BJ (cell line): ENCODE measurements around the gene RCAN2. TPM values are rescaled to one million over a fixed set of nuclear protein-coding genes. Genes with fewer than 3 reads are reported as not detected.

Source experiments
- CTCF ChIA-PET: fragments of 350-600 bp; formaldehyde crosslinking; extraction: SDS; loops from one replicate; lab custom pipeline; 2021; ENCODE audit warnings: antibody characterized with exemption, inconsistent platforms; lab: Yijun Ruan, JAX
- POLR2A ChIA-PET: fragments of 300-600 bp; sonication (Branson Sonifier 250); formaldehyde crosslinking; extraction: SDS; loops from one replicate; lab custom pipeline; 2021; ENCODE audit warnings: antibody characterized with exemption; lab: Charles Lee
- DNase-seq: peaks from one replicate; pipeline ENCODE4 v3.0.0-alpha.2; 2011; ENCODE audit warnings: low read depth
- H3K27me3 ChIP-seq: 2 replicates; pipeline ENCODE4 v1.6.0; 2011; ENCODE audit warnings: low read length; ENCODE audit not compliant: control insufficient read depth, insufficient read depth
- H3K36me3 ChIP-seq: 2 replicates; pipeline ENCODE4 v1.5.1; 2011; ENCODE audit warnings: low read length; ENCODE audit not compliant: control insufficient read depth, insufficient read depth
- H3K4me3 ChIP-seq: 2 replicates; pipeline ENCODE4 v1.5.1; 2011; ENCODE audit warnings: low read depth, mild to moderate bottlenecking, control low read depth, low read length
- polyA plus RNA-seq: library from polyadenylated mRNA; depleted of rRNA; stranded (reverse); fragments of >200 nt; gene quantifications from 2 replicates; pipeline ENCODE4 v1.2.3, GENCODE V29; 2011
- TF ChIP-seq, protein P1 (sequence below): IDR thresholded peaks from 2 replicates; pipeline ENCODE4 v1.5.1; 2011; ENCODE audit warnings: low read depth, mild to moderate bottlenecking, control low read depth, inconsistent platforms, low read length, moderate library complexity; ENCODE audit not compliant: insufficient read depth

The RCAN2 gene
- polyA plus RNA-seq, 1 experiment: 5.9 TPM

DNA sequence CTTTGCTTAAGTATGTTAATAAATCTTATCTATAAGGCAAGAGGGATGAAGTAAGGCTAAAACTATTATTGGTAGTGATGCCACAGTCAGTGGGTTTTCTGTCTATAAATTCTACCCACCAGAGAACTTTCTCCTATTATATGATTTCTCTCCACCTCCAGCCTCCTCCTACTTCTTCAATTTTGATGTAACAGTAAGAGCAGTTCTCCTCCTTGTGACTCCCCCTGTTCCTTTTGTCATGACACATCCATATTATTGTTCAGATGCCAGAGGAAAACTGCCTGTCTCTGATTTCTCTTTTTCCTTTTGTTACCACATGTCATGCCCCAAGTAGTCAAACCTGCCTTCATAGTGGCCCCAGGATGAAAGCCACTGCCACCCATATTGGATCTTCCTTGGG lies 9.1 kb upstream of the RCAN2 start:
- TF ChIP-seq, protein P1, sequence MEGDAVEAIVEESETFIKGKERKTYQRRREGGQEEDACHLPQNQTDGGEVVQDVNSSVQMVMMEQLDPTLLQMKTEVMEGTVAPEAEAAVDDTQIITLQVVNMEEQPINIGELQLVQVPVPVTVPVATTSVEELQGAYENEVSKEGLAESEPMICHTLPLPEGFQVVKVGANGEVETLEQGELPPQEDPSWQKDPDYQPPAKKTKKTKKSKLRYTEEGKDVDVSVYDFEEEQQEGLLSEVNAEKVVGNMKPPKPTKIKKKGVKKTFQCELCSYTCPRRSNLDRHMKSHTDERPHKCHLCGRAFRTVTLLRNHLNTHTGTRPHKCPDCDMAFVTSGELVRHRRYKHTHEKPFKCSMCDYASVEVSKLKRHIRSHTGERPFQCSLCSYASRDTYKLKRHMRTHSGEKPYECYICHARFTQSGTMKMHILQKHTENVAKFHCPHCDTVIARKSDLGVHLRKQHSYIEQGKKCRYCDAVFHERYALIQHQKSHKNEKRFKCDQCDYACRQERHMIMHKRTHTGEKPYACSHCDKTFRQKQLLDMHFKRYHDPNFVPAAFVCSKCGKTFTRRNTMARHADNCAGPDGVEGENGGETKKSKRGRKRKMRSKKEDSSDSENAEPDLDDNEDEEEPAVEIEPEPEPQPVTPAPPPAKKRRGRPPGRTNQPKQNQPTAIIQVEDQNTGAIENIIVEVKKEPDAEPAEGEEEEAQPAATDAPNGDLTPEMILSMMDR: no peak
- ChIA-PET POLR2A (no interaction called here), CTCF (interaction anchor here (1.1 kb wide), 1 partner anchor 9 kb away, joined by 3 read pairs; the partner anchor contains the start of gene RCAN2)
- Histone ChIP-seq H3K36me3 (no peaks in the 10 kb centered on the region), H3K27me3 (no peaks in the 10 kb centered on the region; the same call in 1 of the 2 replicates), H3K4me3 (no peak overlapping the region)
- no peak for DNase-seq

DNA sequence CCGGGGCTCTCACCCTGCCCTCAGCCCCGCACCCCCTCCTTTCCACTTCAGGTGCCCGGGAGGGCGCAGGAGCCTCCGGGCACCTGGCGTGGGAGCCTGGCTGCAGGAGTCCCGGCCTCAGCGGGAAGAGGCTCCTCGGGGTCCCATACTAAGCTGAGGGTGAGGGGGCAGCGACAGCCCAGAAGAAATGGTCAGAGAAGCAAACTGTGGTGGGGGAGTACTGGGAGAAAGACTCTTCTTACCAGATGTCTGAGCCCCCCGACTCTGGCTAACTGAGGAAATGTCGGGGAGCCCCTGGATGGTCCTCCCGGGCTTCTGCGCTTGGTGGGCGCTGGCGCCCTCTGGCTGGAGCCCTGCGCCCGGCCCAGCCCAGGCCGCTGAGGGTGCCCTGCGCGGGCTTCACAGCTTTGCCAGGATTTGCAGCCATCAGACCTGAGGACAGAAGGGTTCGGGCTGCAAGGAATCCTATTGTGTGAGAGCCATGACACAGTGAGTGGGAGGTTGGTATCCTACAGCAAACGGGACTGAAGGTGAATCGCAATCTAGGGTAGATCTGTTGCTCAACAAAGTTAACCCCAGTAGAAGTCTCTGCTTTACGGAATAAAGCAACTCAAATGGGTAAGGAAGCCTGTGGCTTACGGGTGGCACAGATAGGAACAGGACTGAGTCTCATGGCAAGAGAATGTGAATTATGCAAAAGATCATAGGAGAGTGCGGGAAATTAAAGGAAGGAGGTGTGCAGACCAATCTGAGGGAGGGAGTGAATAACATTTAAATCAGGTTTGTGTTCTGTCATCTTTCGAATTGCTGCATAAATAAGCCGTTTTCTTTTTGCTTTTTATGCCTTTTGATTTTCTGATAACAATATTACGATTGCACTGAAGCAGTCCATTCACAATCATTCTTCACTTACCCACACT lies 639 bp upstream of the RCAN2 start:
- ChIA-PET CTCF (interaction anchor here (0.6 to 1.8 kb wide), 25 partner anchors 9 to 402 kb away, joined by 3 to 39 read pairs (median 5); no protein-coding TSS in a partner anchor), POLR2A (no interaction called here)
- Histone ChIP-seq H3K4me3 (peak overlapping the region; percentile 59), H3K27me3 (peaks cover 8% of the 10 kb centered on the region), H3K36me3 (no peaks in the 10 kb centered on the region)
- TF ChIP-seq, protein P1: peak; percentile 88
- no peak for DNase-seq

DNA sequence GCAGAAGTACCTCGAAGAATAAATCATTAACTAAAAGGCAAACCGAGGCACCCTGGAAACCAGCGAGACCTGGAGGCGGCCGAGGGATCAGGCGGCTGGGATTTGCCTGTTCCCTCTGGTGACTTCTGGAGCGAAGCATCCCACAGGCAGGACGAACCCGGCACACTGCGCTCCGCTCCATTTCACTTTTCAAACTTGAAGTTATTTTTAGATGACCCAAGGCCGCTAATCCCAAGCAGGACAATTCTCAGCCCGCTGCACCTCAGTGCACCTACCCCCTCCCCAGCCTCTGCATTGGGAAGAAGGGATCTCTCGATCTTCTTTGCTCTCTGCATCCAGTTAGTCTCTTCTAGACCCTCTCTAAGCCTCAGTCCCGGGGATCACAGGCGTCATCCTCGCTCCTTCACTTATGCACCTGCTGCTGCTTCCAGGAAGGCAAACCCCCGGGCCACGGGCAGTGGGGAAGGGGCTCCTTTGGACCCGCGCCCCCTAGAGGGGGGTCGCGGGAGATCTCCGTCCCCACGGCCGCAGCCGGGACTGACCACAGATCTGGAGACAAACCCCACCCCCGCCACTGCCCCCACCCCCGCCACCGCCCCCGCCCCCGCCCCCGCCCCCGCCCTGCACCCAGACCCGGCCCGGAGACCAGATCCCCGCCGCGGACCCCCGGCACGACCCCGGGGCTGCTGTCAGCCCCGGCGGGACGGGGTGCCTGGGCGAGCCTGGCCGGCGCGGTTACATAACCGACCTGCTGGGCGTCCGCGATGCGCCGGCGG lies 636 bp downstream of the RCAN2 start:
- ChIA-PET CTCF (interaction anchor here (0.6 to 1.8 kb wide), 22 partner anchors 8 to 400 kb away, joined by 3 to 39 read pairs (median 6); no protein-coding TSS in a partner anchor), POLR2A (no interaction called here)
- H3K27me3 ChIP-seq: peaks cover 8% of the 10 kb centered on the region
- DNase-seq: no peak
- TF ChIP-seq, protein P1: peak; percentile 31; the same call in 1 of the 2 replicates
- H3K4me3 ChIP-seq: peak overlapping the region; percentile 59
- H3K36me3 ChIP-seq: no peaks in the 10 kb centered on the region

DNA sequence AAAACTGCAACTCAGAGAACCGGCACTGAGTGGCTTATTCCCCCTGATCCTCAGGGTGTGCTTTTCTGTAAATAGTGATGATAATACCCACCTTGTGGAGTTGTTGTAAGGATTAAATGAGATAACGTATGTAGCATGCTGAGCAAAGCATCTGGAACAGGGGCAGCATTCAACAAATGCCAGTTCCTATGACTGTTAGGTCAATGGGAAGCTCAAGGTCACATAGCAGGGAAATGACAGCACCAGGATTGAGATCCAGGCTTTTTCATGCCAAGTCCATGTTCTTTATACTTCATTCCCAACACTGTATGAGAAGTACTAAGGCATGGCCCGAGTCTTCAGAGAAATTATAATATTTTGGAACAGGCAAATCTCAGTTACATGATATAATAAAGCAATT lies 5.1 kb downstream of the RCAN2 start:
- Histone ChIP-seq H3K36me3 (no peaks in the 10 kb centered on the region), H3K27me3 (peaks cover 9% of the 10 kb centered on the region), H3K4me3 (no peak overlapping the region)
- ChIA-PET POLR2A (no interaction called here), CTCF (interaction anchor here (0.6 to 2.2 kb wide), 2 partner anchors 9 to 516 kb away, joined by 4 to 14 read pairs; no protein-coding TSS in a partner anchor)
- no peak for DNase-seq
- TF ChIP-seq, protein P1: no peak
